Choroid plexus epithelial cell (primary cell): ENCODE results near the gene KCNH8.
"Not testable (repeated sequence)": the region's sequence is repeated elsewhere in the genome, so short reads cannot be mapped to it uniquely, and the experiment has no call there.

ENCODE experiments used
- DNase-seq: peaks from one replicate; pipeline ENCODE4 v3.0.0-alpha.2; 2010; ENCODE audit warnings: low read depth
- H3K4me3 ChIP-seq: 2 replicates; pipeline ENCODE4 v1.5.1; 2011; ENCODE audit warnings: low read depth, mild to moderate bottlenecking, control low read depth, low read length, moderate library complexity
- TF ChIP-seq, protein P1 (sequence below): conservative IDR thresholded peaks from 2 replicates; pipeline ENCODE4 v1.5.1; 2011; ENCODE audit warnings: low read depth, mild to moderate bottlenecking, control low read depth, inconsistent platforms, low read length, moderate library complexity

The KCNH8 gene

DNA sequence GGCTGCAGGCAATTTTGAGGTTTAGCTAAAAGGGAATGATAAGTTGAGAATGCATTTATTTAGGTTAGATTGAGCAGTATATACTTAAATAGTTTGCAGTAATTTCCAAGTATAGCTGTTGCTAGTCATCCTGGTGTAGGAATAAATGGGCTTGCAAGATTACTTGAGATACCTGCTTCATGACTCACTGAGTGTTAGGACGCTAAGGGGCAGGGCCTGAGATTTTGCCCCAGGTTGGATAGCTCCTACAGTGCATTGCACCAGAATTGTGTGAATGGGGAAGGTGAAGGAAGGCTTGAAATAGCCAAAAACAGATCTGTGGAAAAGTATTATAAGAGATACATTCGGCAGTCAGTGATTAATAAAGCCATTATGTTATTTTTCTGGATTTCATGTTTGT, 72.8 kb downstream of the KCNH8 start:
- TF ChIP-seq, protein P1, sequence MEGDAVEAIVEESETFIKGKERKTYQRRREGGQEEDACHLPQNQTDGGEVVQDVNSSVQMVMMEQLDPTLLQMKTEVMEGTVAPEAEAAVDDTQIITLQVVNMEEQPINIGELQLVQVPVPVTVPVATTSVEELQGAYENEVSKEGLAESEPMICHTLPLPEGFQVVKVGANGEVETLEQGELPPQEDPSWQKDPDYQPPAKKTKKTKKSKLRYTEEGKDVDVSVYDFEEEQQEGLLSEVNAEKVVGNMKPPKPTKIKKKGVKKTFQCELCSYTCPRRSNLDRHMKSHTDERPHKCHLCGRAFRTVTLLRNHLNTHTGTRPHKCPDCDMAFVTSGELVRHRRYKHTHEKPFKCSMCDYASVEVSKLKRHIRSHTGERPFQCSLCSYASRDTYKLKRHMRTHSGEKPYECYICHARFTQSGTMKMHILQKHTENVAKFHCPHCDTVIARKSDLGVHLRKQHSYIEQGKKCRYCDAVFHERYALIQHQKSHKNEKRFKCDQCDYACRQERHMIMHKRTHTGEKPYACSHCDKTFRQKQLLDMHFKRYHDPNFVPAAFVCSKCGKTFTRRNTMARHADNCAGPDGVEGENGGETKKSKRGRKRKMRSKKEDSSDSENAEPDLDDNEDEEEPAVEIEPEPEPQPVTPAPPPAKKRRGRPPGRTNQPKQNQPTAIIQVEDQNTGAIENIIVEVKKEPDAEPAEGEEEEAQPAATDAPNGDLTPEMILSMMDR = no peak
- no peak for DNase-seq
- no peak overlapping the region for H3K4me3 ChIP-seq

DNA sequence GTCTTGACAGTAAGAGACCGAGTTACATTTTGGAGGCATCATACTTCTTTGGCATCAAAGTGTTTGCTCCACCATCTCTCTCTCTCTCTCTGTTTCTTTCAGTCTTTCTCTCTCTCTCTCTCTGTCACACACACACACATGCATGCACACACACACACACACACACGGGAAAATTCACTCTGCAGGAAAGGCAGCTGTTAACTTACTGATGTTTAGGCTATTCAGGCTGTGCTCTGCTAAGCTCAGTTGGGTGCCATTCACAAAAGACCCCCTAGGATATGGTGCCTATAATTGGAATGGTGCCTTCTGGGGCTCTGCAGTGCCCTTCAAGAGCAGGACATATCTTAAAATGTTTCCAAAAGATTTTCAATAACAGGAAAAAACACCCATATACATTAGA, 78.2 kb downstream of the KCNH8 start:
- no peak overlapping the region for H3K4me3 ChIP-seq
- no peak for DNase-seq
- TF ChIP-seq, protein P1 = no peak

DNA sequence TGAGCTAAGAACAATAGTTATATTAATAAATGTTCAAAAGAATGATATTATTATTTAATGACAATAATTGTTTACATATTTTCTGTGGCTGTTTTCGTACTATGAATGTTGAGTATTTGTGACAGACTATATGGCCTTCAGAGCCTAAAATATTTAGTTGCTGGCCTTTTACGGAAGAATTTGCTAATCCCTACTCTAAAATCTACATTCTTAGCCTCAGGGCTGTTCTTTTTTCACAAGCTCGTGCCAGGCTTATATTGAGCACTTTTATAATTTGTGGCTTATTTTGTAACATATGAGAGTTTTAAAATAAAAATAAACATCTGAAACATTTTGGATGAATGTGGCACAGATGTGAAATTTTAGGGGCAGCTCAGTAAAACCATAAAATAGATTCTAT, 79.9 kb downstream of the KCNH8 start:
- TF ChIP-seq, protein P1 = no peak
- DNase-seq = no peak
- no peak overlapping the region for H3K4me3 ChIP-seq

DNA sequence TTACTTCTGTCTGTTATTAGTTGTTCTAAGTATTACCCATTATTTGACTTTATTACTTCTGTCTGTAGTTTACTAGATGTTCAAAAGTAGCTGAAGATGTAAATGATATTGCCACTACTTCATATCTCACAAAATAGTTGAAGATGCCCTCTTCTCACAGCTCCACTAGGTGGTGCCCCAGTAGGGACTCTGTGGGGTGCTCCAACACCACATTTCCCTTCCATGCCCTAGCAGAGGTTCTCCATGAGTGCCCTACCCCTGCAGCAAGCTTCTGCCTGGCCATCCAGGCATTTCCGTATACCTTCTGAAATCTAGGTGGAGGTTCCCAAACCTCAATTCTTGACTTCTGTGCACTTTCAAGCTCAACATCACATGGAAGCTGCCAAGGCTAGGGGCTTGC, 80.8 kb downstream of the KCNH8 start:
- H3K4me3 ChIP-seq = no peak overlapping the region
- no peak for DNase-seq
- TF ChIP-seq, protein P1 = no peak

DNA sequence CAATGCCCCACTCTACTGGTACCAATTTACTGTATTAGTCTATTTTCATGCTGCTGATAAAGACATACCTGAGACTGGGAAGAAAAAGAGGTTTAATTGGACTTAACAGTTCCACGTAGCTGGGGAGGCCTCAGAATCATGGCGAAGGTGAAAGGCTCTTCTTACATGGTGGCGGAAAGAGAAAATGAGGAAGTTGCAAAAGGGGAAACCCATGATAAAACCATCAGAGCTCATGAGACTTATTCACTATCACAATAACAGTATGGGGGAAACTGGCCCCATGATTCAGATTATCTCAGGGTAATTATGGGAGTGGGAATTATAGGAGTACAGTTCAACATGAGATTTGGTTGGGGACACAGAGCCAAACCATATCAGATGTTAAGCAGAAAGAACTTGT, 81.6 kb downstream of the KCNH8 start:
- H3K4me3 ChIP-seq, DNase-seq: not testable (repeated sequence)

DNA sequence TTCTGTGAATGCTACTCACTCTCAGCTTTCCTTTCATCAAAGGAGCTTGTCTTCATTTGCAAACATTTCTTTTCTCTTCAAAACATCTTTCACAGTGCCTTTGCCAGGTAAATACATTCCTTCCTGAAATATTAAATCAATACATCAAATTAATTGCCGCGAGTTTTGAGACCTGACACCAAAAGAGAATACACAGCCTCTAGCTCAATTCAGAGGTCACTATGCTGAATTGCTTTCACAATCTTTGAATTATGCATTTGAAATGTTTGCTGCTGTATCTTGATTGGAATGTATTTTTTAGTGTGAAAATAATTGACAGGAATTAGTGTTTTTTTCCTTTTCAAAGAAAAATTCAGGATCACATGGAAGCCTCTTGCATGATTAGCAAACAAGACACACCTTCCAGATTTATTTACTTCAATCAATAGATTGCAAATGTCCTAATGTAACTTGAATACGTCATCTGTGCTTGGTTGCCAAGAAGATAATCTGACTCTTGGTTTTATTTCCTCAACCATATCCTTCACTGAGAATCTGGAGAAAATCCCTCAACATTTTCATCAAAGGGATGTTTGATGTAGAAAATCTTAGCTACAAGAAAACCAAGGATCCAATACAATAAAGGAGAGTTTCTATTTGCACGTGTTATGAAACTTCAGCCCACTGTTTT, 83.6 kb downstream of the KCNH8 start:
- DNase-seq = no peak
- H3K4me3 ChIP-seq = no peak overlapping the region
- TF ChIP-seq, protein P1 = no peak

DNA sequence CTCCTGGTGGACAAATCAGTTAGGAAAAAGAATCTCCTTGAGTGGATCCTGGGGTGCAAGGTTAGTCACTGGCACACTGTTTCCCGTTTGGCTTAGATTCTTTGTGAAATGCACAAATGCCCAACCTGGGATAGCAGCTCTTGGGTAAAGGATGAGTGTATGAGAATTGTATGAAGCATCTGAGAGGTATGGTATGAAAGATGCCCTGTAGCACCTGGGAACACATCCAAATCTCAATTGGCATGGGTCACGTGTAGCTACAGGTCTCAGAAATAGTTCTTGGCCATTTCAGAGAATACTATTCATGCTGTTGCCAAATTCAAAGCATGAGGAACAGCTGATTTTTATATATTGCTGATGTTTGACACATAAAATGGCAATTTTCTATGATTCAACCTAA, 84.3 kb downstream of the KCNH8 start:
- no peak for DNase-seq
- TF ChIP-seq, protein P1 = no peak
- H3K4me3 ChIP-seq = no peak overlapping the region

DNA sequence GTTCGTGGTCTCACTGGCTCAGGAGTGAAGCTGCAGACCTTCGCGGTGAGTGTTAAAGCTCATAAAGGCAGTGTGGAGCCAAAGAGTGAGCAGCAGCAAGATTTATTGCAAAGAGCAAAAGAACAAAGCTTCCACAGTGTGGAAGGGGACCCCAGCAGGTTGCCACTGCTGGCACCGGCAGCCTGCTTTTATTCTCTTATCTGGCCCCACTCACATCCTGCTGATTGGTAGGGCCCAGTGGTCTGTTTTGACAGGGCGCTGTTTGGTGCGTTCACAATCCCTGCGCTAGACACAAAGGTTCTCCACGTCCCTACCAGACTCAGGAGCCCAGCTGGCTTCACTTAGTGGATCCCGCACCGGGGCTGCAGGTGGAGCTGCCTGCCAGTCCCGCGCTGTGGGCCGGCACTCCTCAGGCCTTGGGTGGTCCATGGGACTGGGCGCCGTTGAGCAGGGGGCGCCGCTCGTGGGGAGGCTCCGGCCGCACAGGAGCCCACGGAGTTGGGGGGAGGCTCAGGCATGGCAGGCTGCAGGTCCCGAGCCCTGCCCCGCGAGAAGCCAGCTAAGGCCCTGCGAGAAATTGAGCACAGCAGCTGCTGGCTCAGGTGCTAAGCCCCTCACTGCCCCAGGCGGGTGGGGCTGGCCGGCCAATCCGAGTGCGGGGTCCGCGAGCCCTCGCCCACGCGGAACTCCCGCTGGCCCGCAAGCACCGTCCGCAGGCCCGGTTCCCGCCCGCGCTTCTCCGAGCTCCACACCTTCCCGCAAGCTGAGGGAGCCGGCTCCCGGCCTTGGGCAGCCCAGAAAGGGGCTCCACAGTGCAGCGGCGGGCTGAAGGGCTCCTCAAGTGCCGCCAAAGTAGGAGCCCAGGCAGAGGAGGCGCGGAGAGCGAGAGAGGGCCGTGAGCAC, 85.8 kb downstream of the KCNH8 start:
- H3K4me3 ChIP-seq, DNase-seq: not testable (repeated sequence)
